NOMO-1 (cell line): ENCODE data around the gene USB1.

ENCODE experiments used
- DNase-seq, 2 experiments: peaks; one replicate each; lab custom pipeline; 2025; ENCODE audit not compliant: unreplicated experiment in 2 of 2; lab: John Stamatoyannopoulos, UW

Gene USB1

DNA sequence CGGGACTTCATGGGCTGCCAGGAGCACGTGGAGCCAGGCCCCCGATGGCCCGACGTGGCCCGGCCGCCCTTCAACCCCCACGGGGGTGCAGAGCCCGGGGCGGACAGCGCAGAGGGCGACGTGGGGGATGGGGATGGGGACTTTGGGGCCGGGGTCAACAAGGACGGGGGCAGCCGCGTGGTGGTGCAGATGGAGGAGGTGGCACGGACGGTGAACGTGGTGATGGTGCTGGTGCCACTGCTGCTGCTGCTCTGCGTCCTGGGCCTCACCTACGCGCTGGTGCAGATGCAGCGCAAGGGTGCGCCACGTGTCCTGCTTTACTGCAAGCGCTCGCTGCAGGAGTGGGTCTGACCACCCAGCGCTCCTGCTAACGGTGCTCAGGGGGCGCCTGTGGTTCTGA is 43.9 kb downstream of the USB1 start:
- no peak for DNase-seq

DNA sequence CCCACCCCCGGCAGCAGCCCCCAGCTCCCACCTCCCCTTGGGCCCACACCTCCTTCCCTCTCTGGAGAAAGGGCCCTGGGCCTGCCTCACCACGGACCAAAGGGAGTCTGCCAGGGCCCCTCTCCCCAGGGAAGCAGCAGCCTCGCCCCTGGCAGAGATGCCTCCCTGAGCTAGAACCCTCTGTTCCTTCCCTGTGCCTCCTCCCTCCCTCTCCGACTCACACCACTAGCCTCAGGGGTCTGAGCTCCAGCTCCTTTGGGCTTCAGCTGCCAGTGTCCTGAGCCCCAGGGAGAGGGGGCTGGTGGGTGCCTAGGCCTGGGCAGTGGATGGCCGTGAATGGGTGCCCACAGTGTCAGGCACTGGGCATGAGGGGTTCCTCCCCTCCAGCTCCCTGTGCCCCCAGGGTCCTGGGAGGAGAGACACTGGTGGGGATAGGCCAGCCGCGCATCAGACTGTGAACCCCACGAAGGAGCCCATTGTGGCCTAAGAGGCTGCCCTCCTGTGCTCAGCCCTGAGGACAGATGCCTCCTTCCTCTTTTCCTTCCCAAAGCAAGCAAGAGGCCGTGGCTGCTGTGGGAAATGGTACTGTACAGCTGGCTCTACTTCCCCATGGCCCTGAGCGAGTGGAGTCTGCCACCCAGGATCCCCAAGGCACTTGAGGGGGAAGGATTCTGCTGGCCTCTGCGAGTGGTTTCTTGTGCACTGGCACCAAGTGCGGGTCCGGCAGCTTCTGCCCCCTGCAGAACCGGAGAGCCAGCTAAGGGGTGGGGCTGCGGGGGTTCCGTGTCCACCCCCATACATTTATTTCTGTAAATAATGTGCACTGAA is 45.1 kb downstream of the USB1 start:
- DNase-seq, result peak; percentile 8 to 14

DNA sequence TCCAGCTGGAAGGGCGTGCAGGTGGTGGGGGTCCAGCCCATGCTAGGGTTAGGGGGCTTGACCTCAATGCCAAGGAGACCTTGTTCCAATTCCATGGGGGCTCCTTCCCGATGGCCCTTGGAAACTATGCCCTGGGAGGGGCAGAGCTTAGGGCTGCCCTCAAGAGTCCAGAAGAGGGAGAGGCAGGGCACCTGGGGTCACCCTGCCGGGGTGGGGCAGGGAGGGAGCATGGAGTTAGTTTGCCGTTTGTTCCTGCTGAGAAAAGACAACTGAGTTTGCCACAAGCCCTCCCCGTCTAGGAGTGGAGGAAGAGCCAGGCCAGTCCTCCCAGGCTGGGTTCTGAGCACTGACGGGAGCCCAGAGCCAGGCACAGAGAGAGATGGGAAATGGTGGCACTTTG is 45.7 kb downstream of the USB1 start:
- DNase-seq, result no peak

DNA sequence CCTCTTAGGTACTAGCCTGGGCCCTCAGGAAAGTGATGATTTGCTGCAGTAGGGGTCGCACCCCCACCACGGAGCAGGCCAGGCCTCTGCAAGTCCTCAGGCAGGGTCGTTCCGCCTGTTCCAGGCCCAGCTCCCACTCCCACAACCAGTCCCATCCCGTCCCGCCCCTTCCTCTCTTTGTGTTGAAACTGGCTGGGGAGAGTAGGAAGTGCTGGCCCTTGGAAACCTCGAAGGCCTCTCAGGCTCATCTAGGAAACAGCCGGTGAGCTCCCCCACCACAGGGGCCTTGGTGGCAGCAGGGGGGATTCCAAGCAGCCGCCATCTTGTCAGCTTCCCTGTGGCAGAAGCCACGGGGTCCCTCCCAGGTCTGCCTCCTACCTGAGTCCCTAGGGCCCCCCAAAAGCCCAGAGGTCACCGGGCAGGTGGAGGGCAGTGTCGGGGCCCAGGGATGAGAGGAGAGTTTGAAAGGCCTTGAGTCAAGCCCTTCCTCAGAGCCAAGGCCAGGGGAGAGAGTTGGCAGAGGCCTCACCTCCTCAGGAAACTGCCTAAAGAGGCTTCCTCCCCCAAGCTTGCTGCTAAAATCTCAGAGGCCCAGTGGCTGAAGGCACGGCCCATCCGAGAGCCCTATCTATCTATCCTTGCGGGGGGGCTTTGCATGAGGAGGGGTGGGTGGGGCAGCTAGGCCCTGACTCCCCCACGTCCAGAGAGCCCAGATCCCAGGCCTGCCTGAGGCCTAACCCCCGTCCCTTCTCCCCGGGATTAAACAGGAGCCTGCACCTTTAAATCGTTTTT is 46.5 kb downstream of the USB1 start:
- no peak for DNase-seq

DNA sequence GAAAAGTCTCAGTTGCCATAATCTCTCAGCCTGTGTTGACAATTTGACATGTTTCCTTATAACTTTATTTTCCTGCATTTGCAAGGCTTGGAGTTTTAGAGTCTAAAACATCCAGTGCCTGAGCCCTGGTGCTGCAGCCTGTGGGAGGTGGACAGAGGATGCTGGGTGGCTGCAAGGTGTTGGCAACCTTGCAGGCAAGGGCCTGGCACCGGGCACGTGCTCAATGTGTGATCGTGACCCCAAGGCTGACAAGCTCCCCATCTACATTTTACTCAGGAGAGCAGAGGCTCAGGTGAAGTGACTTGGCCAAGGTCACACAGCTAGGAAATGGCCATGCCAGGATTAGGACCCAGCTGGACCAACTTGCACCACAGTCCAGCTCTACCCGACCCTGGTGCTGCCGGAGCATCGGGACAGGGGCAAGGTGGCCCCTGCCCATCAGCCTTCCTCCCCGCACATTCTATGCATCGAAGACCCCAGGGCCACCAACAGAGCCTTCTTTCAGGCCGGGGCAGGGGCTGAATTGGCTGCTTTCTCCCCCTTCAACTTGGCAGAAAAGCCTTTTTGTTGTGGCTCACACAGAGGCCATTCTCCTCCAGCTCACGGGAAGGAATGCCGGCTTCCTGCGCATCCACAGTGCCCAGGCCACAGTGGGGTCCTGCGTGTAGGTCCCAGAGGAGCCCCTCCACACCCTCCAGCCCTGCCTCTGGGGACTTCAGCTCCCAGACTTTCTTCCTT is 47.5 kb downstream of the USB1 start:
- no peak for DNase-seq

DNA sequence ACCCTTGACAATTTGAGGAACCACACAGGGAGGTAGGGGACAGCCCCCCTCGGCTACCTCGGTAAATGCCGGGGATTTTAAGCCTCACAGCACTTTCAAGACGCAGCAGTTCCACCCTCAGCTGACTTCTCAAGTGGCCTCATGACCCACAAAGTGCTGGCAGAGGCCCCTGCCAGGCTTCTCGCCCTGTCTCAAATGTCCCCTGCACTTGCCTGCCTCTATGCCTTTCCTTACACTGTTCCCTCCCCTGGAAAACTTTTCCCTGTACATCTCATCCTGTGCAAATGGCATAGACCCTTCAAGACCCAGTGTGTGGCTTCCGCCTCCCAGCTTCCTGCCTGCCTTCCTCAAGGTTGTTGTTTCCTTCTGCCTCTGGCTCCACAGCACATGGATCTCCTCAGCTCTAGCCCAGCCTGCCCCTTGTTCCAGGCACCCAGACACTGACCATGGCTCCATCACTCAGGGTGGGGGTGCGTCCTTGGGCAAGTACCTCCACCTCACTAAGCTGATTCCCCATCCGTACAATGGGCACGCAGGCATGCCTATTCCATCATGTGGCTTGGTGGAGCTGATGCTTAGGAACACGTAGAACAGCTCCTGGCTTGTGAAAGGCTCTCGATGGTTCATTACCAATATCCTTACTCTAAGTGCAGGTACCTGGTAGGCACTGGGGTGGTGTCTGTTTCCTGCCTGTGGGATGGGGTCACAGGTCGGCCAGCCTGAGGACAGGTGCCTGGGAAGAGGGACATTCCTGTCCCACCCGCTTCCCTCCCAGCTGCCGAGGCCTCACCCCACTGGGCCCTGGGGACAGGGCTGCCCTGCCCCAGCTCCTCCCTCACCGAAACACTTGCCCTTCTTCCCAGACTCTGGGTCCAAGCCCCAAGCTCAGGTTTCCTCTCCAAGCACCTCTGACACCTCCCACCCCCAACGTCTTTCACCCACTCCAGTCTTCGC is 48.3 kb downstream of the USB1 start:
- DNase-seq, result no peak

DNA sequence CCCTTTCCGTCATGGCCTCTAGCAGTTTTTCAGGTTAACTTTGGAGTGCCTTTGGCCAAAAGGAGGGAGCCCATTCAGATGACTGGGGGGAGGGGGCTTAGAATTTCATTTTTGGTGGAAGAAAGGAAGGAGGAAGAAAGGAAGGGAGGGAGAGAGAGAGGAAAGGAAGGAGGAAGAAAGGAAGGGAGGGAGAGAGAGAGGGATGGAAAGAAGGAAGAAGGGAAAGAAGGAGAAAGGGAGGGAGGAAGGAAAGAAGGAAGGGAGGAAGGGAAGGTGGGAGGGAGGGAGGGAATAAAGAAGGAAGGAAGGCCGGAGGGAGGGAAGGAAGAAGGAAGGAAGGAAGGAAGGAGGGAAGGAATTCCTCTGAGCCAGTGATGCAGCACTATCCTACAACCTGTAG is 50.1 kb downstream of the USB1 start:
- DNase-seq, result no peak

DNA sequence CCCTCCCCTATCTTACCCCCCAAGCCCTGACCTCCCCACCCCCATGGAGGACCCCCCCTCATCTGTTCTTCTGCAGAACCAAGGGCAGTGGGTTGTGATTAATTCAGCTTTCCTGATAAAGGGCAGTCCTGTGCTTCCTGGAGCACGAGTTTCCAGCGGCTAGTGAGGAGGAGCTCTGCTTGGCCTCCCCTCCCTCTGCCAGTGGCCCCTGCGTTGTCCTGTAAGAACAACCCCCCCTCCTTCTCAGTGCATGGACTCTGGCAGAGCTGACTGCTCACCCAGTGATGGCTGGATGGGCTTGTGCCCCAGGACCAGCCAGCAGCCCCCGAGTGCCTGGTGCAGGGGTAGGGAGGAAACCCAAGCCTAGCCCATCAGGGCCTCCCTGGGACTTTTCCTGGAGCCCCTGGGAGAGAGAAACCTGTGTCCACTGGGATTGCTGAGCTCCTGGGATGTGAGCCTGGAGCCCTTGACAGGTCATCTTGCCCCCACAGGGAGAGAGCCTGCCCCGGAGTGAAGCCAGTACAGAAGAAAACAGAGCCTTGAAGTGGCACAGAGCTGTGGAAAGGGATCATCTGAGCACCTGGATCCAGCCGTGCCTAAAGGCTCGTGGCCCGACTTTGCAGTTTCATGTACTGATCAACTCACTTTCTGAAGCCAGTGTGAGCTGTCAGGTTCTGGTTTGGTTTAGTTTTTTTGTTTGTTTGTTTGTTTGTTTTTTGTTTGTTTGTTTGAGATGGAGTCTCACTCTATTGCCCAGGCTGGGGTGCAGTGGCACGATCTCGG is 50.8 kb downstream of the USB1 start:
- no peak for DNase-seq

DNA sequence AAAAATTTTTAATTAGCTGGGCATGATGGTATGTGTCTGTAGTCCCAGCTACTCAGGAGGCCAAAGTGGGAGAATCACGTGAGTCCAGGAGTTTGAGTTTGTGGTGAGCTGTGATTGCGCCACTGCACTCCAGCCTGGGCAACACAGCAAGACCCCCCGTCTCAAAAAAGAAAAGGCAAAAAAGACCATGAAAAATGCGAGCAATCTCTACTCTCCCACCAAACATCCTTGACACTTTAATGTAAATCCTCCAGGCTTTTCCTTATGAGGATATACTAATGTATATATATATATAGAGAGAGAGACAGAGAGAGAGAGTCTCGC is 52.4 kb downstream of the USB1 start:
- DNase-seq, result no peak

DNA sequence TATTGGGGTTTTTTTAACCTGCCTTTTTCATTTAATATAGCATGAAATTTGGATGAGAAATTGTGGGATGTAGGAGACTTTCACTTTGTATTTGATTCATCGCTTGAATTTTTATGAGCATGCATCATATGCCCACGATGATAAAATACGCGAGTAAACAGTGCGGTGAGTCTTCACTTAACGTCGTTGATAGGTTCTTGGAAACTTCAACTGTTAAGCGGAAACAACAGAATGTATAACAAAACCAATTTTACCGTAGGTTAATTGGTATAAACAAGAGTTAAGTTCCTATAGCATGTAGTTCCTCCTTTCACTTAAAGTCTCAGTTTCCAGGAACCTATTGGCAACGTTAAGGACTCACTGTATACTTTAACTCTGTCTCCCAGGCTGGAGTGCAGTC is 53.1 kb downstream of the USB1 start:
- peak in 1 of 2 experiments; percentile 51 for DNase-seq

DNA sequence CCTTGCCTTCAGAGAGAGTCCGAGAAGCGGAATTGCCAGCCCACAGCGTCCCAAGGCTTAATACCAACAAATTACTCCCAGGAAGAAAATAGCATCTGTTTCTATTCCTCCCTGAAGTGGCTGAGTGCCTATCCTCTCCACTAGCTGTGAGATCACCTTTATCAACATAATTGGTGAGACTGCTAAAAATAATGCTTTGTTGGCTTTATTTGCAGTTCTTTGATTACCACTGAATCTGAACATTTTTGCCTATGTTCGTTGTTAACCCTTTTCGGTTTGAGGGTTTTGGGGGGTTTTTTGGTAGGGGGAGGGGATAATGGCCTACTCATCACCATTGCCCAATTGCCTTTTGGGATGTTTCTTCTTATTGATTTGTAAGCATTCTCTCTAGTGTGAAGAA is 55.4 kb downstream of the USB1 start:
- DNase-seq, result no peak

DNA sequence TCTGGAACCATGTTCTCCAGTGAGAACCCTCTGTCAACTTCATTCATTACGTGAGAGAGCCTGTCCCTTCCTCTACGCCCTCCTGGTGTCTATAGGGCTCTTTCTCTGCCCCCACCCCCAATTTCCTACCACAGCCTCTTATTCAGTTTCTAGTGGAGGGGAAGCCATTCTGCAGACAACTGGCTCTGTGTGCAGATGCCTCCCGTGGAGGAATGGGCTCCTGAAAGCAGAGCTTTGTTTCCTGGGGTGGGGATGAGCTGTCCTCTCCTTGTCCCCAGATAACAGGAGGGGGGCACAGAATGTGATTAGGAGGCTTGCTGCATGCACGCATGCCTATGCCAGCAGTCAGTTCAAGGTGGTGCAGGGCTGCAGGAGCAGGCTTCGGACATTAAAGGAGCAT is 55.9 kb downstream of the USB1 start:
- no peak for DNase-seq

DNA sequence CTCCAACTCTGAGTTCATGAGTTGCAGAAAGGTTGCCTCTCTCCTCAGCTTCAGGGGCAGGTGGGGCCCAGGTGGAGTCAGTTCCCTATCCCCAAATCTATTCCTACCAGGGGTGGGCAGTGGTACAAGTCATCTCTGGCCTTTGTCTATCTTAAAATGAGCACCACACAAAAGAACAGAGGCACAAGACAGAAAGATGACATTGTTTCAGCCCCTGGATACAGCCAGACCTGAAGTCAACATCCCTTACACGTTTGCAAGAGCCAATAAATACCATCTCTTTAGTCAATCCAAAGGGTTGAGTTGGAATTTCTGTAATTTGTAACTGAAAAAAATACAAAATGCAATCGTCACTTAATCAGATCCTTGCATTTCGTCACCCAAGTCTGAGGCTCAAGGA is 56.6 kb downstream of the USB1 start:
- DNase-seq, result no peak

DNA sequence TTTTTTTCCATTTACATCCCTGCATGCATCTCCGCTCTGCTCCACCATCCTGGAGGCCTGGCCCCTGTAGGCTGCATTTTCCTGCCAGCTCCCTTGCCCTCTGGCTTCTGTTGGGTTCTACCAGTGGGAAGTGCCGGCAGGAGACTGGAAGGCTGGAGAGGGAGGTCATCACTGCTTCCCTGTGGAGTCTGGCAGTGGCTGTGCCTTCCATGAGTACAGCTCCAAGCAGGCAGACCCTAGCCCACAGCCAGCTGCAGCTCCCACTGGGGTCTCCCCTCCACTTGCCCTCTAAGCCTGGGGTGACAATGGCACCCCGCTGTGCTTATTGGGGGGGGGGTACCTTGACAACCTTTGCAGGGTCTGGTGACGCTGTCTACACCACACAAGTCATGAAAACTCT is 61.6 kb downstream of the USB1 start:
- no peak for DNase-seq

DNA sequence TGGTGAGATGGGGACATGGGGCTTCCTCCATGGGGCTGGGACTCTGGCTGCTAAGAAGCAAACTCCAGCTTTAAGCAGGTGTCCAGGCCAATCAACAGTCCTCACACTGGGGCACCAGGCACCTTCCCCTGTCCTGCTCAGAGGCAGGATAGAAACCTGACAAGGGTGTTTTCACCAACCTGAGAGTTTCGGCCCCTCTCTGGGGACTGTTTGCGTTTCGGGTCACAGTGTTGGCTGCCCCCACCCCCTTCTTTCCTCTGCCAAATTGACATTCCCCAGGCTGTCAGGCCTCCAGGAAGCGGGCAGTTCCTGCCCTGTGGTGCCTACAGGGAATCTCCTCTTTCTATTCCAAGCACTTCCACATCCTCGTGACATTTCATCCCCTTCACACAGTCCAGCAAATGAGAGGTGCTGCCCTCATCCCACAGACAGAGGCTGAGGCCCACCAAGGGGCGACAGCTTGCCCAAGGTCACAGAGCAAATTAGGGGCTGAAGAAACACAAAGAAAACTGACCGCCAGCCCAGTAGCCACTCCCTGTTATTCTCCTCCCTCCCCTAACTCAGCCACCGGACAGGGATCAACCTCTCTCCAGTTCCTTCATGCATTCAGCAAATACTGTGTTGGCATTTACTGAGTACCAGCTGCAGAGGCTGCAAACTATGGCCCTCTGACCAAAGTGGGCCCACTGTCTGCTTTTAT is 62.3 kb downstream of the USB1 start:
- no peak for DNase-seq

DNA sequence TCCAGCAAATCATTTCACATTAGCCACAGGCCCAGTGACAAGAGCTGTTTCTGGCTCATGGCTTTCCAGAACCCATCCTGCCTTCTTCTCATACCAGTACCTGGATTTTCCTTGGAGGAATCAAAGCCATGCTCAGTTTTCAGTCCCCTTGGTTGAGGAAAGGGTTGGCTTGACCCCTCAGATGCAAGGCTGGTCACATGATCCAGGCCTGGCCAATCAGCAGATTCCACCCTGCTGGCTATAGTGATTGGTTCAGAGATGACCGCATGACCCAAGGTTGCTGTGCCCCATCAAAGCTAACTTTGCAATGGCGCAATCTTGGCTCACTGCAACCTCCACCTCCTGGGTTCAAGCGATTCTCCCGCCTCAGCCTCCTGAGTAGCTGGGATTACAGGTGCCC is 69.4 kb downstream of the USB1 start:
- no peak for DNase-seq
